HG03432 (cell line): Measurements from ENCODE around the gene SLC25A25.

Experiments used
- ATAC-seq: cut with Tn5 transposase; IDR thresholded peaks from one replicate; pipeline ENCODE4 v1.9.1; 2021; ENCODE audit warnings: mild to moderate bottlenecking, moderate library complexity; ENCODE audit not compliant: unreplicated experiment

SLC25A25 gene

DNA sequence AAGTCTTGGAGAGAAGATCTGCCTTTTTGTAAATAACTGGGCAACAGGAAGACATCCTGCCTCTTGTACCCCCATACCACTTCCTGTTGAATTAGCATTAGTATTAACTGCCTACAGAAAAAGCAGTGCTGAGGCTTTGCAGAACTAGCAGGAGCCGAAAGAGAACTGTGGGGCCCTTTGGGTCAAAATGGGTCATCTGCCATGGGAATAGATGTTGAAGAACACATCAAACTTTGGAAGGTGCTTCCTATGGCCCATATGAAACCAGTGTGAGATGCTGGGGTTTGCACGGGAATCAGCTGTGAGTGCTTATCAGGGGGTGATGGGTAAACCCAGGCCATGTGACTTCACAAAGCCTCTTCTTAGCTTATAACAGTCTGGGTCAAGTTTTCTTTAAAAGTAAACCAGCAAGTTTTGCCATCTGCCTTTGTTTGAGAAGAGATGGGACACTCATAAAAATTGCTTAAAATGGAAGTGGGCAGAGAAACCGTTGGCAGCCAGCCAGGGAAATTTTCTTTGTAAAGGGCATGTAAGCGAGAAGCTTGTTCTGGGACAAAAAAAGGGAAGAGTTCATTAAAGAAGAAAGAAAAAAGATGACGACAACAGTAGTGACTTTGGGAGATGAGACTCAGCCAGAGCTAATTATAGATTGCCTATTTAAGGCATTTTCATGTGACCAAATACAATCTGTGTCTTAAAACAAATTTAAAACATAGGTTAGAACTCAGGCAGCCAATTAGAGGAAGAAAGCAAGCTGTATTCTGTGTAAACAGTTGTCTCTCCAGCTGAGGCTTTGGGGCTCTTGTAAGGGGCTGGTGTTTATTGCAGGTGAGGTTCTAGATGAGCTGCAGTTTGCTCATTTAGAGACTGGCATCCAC lies 4.4 kb downstream of the SLC25A25 start:
- no peak for ATAC-seq

DNA sequence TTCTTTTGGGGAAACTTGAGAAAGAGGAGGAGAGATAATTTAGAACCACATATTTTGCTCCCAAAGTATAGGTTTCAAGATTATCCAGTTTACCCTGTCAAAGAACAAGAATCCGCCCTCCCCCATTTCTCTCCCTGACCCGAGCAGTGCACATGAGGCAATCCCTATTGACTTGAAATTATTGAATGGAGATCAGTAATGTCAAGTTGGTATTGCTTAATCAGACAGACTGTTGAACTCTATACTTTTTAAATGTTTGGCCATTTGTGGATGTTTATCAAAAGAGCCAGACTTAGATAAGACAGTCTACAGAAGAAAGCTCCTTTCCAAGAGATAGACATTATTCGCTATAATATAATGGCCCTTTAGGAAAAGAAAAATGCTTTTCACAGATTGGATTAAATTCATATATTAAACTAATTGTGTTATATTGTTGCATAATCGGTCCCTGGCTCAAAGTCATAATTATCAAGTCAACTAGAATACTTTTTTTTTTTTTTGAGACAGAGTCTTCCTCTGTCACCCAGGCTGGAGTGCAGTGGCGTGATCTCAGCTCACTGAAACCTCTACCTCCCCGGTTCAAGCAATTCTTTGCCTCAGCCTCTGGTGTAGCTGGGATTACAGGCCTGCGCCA lies 5.3 kb downstream of the SLC25A25 start:
- ATAC-seq = no peak

DNA sequence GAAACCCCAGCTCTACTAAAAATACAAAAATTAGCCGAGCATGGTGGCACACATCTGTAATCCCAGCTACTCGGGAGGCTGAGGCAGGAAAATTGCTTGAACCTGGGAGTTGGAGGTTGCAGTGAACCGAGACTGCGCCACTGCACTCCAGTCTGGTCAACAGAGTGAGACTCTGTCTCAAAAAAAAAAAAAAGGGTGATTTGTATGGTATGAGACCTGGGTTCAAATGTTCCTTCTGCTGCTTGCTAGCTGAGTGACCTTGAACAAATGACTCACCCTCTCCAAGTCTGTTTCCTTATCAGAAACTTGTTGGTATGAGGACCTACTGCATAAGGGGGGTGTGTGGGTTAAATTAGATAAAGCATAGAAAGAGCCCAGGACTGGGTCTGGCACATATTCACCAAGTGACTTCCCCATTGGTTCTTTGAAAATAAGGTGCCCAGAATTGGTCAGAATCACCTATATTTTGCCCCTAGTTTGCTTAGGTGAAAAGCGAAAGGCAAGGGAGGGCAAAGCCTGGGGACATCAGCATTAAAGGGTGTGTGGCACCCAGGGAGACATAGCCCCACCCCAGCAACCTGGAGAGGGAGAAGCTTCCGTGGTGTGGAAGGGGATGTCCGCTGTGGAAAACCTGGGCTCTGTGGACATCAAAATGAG lies 9.9 kb downstream of the SLC25A25 start:
- ATAC-seq = no peak

DNA sequence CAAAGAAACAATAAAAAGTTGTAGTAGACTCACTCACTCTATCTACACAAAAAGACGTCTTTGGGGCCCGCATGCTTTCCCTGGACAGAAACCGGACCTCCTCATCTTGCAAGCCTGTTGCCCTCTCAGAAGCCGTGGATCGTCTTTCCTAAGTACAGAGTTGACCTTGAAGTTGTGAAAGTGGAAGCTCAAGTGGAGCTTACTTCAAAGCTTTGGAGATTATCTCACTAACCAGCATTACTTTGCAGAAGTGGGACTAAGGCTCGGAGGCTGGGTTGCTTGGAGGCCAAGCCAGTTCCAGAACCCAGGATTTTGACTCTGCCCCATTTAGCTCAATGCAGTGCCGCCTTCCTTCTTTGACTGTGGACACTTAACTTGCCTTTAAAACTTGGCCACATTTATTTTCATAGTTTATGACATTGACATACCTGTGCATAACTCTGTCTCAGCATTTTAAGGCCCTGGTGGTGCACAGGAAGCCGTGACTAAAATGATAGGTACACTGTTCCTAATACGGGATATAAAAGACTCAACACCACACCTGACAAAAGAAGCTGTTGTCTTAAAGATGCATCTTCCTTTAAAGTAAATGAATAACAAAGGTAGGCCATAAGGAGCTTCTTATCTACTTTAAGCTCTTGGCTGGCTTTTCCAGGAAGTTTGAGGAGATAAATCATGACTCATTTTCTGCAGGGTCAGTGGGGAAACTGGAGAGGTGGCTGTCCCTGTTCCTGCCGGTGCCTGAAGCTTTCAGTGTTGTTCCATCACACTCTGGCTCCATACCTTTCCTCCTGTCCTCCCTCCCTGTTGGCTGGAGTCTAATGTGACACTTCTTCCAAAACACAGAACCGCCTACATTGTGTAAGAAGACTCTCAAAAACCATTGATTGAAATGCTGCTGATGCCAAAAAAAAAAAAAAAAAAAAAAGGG lies 10.7 kb downstream of the SLC25A25 start:
- no peak for ATAC-seq

DNA sequence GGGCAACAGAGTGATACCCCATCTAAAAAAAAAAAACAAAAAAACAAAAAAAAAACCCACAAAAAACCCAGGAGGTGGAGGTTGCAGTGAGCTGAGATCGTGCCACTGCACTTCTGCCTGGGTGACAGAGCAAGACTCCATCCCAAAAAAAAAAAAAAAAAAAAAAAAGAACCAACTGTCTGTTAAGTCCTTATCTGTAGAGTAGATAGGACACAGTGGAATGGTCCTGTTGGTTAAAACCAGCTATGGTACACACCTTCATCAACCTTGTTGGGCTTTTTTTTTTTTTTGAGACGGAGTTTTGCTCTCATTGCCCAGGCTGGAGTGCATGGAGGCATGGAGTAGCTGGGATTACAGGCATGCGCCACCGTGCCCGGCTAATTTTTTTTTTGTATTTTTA lies 12.2 kb downstream of the SLC25A25 start:
- no peak for ATAC-seq

DNA sequence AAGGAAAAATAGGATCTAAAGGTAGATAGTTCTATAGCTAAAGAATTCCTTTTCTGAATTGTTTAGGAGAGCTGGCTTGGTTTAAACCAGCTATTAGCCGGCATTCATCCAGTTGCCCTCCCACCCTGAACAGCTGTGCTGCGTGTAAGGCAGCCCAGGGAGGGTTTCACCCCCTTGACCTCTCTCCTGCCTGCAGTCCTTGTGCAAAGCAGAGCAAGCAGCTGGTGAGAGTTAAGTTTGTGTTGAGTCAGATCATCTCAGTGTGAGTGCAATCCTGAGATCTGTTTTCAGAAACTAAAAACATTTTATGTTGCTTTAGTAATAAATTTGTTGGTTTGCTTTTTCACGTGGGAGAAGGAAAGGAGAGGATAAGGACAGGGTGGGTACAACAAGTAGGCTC lies 13.0 kb downstream of the SLC25A25 start:
- ATAC-seq = no peak

DNA sequence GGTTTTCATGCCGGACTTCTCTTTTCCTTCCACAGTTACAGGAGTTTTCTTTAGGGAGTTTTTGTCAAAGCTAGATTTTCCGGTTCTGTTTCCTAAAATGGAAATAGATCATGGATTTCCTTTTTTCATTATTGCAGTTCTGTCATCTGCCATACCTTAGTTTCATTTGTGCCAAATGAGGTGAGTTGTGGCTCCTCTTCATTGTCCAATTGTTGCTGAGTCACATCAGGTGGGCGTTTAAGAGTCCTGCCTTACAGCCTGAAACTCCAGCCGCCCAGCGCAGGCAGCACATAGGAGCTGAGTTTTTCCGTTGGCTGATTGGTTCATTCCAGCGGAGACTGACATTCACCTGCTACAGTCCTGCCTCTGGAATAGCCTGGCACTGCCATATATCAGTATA lies 14.1 kb downstream of the SLC25A25 start:
- no peak for ATAC-seq

DNA sequence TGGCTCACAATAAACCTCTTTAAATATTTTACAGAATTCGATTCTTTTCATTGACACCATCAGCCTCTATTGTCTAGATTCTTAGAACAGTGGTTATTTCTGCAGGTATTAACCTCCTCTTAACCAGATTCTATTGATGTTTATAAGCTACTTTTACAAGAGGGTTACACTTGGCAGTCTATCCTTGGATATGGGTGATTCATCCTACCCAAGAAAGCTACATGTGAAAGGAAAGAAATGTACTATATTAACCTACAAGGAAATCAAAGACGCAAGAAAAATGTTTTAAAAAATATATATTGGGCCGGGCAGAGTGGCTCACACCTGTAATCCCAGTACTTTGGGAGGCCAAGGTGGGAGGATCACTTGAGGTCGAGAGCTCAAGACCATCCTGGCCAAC lies 16.7 kb downstream of the SLC25A25 start:
- ATAC-seq = no peak

DNA sequence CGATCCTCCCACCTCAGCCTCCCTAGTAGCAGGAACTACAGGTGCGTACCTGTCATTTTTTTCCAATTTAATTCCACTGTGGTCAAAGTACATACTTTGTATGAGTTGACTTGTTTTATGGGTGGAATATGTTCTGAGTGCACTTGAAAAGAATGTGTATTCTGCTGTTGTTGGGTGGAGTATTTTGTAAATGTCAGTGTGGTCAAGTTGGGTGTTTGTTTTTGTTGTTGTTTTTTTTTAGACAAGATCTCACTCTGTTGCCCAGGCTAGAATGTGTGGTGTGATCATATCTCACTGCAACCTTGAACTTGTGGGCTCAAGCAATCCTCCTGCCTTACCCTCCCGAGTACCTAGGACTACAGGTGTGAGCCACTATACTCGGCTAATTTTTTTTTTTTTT lies 17.9 kb downstream of the SLC25A25 start:
- no peak for ATAC-seq

DNA sequence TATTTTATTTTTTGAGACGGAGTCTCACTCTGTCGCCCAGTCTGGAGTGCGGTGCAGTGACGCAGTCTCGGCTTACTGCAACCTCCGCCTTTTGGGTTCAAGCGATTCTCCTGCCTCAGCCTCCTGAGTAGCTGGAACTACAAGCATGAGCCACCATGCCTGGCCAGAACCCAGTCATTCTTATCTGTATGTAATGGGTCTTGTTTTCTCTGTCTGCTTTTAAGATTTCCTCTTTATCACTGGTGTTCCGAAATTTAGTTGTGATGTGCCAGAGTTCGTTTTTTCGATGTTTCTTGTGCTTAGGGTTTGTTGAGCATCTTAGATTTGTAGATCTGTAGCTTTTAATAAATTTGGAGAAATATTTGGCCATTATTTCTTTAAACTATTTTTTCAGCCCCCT lies 19.2 kb downstream of the SLC25A25 start:
- no peak for ATAC-seq

DNA sequence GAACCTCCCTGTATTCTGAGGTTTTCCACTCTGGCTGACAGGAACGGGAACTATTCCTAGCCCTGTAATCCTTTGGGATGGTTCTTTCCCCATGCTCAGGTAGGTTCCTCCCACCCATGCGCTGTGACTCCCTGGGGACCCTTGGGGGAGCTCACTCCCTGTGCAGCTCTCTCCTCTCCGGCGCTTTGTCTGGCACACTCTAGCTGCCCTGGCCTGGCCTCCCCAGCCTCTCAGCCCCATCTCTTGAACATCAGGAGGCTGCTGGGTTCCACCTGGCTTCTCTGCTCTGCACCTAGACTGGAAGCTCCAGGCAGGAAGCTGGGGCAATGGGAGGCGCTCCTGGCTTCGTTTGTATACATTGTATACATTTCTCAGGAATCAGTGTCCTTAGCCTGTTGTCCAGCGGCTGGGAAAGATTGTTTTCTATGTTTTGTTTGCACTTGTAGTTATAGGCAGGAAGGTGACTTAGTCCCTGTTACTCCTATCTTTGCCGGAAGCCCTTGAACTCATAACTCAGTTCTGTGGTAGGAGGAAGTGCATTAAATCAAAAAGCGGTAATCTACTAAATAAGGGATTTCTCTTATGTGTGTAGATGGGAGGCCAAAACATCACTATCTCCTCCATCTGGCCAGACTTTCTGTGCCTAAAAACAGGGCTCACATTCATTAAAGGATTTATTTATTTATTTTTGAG lies 20.4 kb downstream of the SLC25A25 start:
- ATAC-seq = no peak

DNA sequence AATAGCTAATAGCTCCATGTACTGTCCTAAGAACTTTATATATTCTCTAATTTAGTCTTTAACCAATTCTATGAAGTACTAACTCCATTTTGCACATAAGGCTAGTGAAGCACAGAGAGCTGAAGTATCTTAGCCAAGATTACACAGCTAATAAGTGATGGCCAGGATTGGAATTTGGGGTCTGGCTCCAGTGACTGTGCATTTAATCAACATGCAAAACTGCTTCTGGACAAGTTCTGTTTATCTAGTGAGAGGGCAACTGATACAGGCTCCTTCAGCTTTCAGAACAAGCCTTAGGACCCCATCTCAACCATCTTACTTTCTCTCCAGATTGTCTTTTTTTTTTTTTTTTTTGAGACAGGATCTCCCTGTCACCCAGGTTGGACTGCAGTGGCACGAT lies 21.3 kb downstream of the SLC25A25 start:
- ATAC-seq = no peak

DNA sequence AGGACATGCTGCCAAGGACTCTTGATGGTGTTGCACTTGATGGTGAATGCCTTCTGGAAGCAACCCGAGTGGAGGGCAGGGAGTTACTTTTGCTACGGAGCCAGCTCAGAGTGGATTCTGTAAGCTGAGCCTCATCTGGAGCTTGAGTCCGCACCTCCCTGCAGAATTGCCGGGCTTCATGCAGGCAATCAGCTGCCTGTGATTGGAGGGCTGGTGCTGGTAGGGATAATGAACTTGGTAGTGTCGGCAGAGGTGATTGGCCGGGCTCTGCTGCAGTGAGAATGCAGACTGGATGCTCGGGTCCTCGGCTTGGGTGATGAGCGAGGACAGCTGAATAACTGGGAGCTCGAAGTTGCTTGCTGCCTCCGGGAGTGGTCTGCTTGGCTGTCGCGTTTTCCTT lies 23.1 kb downstream of the SLC25A25 start:
- no peak for ATAC-seq

DNA sequence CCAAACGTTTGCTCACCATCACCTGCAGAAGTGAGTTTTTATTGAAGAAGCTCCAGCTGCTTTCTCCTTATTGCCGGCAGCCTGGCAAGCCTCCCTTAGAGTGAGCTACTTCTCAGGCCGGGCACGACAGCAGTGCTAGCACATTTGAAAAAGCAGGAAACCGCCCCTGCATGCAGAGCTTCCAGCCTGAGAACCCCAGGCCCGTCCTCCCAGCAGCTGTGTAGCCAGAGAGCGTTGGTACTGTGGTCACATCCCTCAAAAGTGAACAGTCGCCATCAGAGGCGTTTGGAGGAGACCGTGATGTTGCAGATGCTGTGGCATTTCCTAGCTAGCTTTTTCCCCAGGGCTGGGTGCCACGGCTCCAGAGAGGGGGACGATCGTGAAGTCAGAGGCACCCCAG lies 23.5 kb downstream of the SLC25A25 start:
- ATAC-seq = no peak

DNA sequence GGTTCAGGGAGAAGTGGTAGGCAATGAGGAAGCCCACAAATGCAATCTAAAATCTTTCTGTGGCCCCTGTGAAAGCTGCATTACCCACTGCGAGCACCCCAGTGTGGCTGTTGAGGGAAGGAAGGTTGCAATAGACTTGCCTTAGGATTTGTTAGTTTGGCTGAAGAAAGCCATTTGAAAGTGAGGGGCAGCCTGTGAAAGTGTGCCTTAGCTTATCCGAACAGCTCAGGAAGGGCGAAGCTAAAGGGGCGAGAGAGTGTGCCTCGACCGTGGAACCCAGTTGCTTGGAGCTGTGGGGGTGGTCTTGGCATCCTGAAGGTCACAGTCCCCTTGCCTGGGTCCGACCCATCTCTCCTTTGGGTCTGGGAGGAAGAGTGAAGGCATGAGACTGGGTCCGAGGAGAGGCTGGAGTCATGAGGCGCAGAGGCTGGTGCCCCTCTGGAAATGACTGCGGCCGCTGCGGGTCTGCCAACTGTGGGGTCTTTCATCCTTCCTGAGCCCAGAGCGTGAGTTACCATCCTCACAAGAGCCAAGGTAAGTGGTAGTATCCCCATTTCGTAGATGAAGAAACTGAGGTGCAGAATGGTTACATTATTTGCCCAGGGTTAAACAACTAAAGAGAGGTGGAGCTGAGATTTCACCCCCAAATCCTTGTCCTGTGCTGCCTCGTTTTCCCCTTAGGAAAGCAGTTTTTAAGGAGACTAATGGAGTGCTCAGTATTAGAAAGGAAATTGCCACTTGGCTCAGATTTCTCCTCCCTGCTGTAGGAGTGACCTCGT lies 24.4 kb downstream of the SLC25A25 start:
- no peak for ATAC-seq

DNA sequence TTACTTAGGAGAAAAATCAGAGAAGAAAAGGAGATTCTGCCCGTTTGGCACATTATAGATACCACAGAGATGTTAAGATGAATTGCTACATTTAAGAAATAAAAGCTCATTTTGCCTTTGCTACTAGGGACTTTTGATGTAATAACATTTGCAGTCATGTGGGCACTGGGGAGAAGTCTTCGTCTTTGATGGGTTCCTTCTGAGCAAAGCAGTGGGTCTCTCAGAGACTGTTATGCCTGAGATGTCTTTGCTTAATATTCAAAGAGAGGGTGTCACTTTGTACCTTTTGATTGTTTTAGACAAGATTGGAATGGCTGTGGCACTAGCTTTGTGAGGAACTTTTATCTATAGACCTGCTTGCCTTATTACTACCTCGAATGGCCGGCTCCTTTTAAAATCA lies 25.0 kb downstream of the SLC25A25 start:
- no peak for ATAC-seq

DNA sequence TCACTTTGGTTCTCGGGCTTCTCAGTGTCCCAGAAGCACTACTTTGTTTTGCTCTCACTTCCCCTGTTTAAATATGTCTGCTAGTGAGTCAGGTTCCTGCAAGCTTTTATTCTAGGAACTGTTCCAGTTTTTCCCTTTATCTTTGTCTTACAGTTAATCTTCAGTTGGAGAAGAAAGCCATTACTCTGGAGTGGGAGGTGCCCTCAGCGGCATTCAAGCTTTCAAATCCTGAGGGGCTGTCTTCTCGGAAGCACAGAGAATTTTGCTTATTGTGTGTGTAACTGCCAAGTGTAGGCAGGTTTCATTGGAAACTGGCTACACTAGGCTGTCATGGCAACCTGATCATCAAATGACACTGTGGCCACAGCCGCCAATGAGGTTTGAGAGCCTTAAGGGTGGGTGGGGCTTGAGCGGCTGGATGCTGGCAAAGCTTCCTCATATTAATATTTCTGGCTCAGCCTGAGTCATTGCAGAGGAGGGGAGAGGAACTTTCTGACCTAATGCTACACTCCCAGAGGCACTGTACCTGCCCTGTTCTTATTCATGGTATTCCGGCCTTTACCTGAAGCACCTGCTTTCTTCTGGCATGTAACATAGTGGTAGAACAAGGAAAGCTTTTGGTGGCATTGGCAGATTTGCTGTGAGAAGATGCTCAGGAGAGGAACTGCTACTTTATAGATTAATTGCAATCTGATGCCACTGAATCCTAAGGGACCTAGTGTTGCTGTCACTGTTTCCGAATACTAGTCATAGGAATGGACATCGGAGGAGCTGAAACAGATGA lies 26.3 kb downstream of the SLC25A25 start:
- peak; percentile 89 for ATAC-seq

DNA sequence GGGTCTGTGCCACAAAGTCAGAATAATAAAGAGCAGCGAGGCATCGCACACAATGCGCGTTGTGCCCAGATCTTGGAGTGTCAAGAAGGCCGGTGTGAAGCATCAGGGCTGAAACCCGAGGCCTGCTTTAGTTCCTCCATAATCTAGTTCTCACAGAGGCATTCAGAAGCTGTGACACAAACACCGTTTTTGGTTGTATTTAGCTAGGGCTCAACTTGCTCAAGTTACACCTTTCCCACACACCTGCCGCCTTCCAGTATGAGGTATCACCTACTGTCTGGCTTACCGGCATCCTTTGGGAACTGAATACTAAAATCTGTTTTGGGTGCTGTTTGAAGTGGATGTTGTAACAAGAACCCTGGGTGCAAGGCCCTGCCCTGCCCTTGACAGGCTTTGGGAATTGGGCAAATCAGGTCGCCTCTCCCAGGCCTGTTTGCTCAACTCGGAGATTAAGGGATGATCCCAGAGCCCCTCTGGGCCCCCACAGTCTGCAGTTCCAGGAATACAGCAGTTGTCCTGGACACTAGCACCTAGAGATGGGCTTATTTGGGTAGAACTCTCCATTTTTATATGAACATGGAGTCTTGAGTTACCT lies 27.0 kb downstream of the SLC25A25 start:
- ATAC-seq = no peak
